LHCN-M2 (cell line): Measurements from ENCODE around the gene RNF125. TPM values are rescaled to one million over a fixed set of nuclear protein-coding genes. Genes with fewer than 3 reads are reported as not detected.
"Not testable (repeated sequence)": the region's sequence is repeated elsewhere in the genome, so short reads cannot be mapped to it uniquely, and the experiment has no call there.

ENCODE experiments used
- DNase-seq: peaks from one replicate; pipeline ENCODE4 v3.0.0-alpha.2; 2012; ENCODE audit warnings: low read depth
- polyA plus RNA-seq: library from polyadenylated mRNA; unstranded; fragments of >200 nt; gene quantifications from one replicate; pipeline ENCODE4 v1.2.1, GENCODE V29; 2012; ENCODE audit warnings: missing spikeins
- total RNA-seq: library from RNA; depleted of rRNA; stranded (reverse); fragments of >200 nt; gene quantifications from 2 replicates; pipeline ENCODE4 v1.2.3, GENCODE V29; 2014; rRNA removed

The RNF125 gene
- total RNA-seq, result 0.06 TPM in 1 of 2 replicates, not detected in the other
- 0.05 TPM for polyA plus RNA-seq

DNA sequence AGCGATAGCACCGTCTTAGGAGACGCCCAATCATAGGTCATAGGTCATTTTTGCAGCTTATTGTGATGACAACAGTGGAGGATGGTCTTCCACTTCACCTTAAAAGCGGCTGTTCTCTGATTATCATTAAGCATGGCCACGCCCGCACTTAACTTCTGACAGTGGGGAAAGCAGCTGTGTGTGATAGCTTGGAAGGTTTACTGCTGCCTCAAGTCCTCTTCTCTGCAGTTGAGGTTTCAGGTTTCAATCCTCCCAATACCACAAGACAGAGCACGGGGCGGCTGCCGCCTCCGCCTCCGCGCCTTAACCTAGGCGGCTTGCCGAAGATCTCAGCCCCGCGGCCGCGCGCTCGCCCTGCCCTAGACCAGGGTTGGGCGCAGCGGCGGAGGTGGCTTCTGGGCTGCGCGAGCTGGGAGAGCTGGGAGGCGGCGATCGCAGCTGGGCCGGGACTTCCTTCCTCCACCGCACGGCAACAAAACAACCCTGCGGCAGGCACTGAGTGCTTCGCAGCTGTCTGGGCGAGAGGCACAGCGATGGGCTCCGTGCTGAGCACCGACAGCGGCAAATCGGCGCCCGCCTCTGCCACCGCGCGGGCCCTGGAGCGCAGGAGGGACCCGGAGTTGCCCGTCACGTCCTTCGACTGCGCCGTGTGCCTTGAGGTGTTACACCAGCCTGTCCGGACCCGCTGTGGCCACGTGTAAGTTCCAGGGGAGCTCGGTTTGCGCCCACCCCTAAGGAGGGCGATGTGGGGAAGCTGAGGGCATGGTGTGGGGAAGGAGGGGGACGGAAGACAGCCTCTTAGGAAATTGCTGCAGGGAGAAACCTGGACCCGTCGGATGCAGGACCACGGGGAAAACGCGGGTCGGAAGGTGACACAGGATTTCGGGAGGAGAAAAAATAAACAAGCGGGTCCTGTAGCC is at the start of gene RNF125:
RNF125 (plus strand) TSS at position 495 of the 920 bp plus-strand sequence; CDS start at position 534, 39 bp downstream.
- peak; percentile 64 for DNase-seq

- DNase-seq, result no peak
Observed at GRCh38 chr18:31970617-31971016, 48.0 kb upstream of the RNF125 start.

GRCh38 chr18:31973929-31974546 is 44.6 kb upstream of the RNF125 start:
- DNase-seq, result no peak

- DNase-seq, result no peak
Observed at GRCh38 chr18:31976242-31976641, 42.4 kb upstream of the RNF125 start.

DNA sequence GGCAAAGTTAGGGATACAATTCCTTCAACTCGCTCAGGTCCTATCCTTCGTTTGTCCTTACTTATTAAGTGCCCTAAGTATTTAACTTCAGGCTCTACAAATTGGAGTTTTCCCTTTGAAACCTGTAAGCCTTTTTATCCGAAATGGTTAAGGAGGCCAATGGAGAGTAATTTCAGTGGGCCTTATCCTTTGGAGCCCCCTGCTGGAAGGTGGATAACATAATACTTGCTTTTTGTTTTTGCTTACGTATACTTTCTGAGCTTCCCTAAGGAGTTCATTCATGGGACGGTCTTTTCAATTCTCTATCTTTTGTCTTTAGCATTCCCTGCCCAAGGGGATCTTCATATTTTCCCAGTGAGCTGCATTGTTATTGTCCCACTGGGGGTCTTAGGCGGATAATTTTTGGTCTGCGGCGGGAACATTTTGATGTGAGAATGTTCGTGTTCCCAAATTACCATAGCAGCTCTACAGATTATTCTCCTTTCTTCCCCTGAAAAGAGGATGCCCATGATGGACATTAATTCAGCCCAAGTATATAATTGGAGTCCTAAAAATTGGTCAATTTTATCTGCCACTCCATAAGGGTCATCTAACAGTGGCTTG is 41.3 kb upstream of the RNF125 start:
- DNase-seq, result peak; percentile 51

- no peak for DNase-seq
Observed at GRCh38 chr18:31978616-31979015, 40.0 kb upstream of the RNF125 start.

- DNase-seq, result no peak
Observed at GRCh38 chr18:31979714-31980113, 38.9 kb upstream of the RNF125 start.

DNA sequence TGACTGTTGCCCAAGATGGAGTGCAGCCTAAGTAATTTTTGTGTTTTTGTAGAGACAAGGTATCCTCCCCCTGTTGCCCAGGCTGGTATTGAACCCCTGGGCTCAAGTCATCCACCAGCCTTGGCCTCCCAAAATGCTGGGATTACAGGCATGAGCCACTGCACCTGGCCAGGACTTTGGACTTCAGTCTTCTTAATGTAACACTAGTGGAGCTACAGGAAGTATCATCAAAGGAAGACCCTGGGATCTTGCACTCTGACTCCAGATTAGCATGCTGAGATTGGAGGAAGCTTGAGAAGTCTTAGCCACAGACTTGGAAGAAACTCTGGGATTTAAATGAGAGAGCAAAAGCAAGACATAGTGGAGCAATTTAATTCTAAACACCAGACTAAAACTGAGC is 37.8 kb upstream of the RNF125 start:
- no peak for DNase-seq

DNA sequence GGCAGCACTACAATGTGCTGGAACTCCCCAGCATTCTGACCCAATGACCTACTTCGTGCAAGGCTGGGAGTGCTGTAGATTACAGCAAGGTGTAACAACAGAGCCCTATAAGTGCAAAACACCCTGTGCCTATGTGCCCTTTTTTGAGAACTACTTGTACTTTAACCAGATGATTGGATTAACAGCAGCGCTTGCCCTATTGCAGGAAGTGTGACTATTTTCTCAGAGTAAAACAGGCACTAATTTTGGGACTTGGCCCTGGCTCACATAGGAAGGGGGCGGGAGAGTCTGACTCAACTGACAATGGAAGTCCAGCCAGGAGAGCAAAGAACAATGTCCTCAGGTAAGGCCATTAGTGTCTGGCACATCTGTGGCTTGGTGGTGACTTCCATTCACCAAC is 35.6 kb upstream of the RNF125 start:
- no peak for DNase-seq

DNA sequence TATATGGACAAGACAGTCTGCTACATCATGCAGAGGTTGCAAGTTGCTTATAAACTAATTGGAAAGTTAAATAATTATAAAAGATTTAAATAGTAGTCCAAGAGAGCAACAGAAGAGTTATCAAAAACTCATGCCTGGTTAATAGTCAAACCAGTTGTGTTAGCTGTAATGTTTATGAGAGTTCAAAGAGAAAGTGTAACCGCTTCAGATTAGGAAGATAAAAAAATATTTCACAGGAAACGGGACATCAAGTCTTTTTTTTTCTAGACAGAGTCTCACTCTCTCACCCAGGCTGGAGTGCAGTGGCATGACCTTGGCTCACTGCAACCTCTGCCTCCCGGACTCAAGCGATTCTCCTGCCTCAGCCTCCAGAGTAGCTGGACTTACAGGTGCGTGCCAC is 34.6 kb upstream of the RNF125 start:
- no peak for DNase-seq

DNA sequence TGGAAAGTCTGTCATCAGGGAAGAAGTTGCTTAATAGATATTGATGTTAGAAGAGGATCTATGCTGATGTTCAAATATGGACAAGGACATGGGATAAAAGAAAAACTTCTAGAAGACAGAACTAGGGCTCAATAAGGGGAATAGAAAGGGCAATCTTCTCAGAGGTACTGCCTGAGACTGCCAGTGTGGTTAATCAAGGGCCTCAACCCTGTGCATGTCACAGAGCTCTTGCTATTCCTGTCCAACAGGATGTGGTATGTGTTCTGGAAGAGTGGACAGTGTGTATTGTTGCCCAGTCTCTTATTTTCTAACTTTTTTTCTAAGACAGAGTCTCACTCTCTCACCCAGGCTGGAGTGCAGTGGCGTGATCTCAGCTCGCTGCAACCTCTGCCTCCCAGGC is 27.8 kb upstream of the RNF125 start:
- DNase-seq, result no peak

GRCh38 chr18:31996007-31996406 is 22.6 kb upstream of the RNF125 start:
- no peak for DNase-seq

DNA sequence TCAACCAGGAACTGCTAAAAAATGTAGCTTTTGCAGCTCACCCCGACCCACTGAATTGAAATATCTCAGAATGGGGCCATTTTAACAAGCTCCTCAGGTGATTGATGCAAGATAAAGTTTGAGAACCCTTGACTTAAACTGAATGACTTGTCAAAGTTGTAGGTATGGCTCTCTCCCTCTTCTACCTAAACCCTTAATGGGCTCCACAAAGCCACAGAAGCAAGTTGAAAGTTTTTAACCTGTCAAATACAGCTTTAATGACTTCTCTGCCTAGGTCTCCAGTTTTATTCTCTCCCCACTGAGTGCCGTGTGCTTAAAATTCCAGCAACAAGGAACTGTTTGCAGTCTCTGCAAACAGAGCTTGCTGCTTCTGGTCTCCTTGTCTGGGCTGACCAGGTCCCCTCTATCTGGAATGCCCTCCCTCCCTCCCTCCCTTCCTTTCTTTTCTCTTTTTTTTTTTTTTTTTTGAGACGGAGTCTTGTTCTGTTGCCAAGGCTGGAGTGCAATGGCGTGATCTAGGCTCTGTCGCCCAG is 19.7 kb upstream of the RNF125 start:
- no peak for DNase-seq

DNA sequence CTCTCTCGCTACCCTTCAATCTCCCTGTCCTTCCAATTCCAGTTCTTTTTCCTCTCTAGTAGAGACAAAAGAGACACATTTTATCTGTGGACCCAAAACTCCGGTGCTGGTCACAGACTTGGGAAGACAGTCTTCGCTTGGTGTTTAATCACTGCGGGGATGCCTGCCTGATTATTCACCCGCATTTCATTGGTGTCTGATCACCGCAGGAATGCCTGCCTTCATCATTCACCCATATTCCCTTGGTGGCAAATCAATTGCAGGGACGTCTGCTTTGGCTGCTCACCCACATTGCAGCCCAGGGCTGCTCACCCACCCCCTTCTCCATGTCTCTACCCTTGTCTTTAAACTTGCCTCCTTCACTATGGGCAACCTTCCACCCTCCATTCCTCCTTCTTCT is 17.5 kb upstream of the RNF125 start:
- peak; percentile 10 for DNase-seq

GRCh38 chr18:32003822-32004221 is 14.8 kb upstream of the RNF125 start:
- not testable (repeated sequence) for DNase-seq

DNA sequence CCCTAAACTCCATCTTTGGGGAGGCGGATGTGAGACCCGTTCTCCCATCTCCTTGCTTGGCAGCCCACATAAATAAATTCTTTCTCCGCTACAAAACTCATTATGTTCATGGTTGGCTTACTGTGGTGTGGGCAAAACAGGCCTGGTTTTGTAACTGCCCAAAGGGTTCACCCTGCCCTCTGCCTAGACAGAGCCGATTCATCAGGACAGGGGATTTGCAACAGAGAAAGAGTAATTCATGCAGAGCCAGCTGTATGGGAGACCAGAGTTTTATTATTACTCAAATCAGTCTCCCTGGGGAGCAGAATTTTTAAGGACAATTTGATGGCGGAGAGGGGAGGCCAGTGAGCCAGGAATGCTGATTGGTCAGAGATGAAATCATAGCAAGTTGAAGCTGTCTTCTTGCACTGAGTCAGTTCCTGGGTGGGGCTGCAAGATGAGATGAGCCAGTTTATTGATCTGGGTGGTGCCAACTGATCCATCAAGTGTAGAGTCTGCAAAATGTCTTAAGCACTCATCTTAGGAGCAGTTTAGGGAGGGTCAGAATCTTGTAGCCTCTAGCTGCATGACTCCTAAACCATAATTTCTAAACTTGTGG is 8.4 kb upstream of the RNF125 start:
- DNase-seq, result no peak

DNA sequence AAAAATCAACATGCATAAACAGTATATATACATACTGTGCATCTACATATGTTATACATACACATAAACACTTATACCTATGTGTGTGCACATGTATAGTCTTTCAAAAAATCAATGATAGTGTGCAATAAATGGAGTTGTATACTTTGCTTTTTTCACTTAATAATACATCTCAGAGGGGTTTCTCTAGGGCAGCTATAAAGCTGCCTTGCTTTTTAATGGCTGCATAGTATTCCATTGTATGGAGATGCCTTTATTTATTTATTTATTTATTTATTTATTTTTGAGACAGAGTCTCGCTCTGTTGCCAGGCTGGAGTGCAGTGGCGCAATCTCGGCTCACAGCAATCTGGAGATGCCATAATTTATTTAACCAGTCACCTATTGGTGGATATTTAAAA is 7.4 kb upstream of the RNF125 start:
- no peak for DNase-seq

DNA sequence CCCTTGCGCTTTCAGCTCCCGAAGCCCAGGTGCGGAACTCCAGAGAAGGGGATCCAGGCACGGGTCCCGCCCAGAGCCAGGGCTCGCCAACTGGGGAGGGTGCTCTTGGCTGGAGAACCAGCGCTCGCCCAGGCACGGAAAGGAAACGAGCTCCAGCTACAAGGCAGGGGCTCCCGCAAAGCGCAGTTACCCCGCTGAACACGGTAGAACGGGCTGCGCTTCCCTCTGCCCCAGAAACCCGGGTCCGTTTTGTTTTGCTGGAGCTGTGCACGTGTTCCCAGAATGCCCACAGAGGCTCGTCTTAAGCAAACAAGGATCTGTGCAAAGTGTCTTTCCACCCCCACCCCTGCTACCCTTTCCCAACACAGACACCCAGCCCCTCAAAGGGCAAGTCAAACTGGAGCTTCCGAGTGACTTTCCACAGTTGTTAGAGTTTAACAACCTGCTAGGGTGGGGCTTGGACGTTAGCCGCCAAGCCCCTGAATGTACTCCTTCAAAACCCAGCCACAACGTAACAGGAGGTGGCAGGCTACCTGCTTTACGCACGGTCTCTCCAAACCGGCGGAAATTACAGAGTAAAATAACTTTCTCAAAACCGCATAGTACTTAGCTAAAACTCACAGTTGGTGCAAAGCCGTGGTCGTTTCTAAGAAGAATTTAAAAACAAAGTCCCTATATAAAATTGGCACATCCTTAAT is 775 bp downstream of the RNF125 start:
- no peak for DNase-seq

DNA sequence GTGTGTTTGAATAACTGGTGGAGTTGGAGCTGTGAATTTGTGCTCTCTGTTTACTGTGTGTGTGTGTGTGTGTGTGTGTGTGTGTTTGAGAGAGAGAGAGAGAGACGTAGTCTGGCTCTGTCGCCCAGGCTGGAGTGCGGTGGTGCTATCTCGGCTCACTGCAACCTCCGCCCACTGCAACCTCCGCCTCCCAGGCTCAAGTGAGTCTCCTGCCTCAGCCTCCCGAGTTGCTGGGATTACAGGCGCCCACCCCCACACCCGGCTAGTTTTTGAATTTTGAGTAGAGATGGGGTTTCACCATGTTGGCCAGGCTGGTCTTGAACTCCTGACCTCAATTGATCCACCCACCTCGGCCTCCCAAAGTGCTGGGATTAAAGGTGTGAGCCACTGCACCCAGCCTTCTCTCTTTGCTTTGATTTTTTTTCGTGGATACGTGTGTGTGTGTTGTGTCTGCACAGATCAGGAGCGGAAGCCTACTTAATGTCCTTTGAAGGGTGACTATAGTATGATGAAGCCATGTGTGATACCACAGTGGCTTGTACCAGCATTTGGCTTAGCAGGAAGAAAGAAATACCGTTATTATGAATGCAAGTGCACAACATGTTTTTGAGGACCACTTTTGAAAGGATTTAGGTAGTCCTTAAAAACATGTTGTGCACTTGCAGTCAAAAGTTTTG is 1.5 kb downstream of the RNF125 start:
- DNase-seq, result not testable (repeated sequence)

GRCh38 chr18:32021756-32022564 is 3.3 kb downstream of the RNF125 start:
- no peak for DNase-seq
